ENCODE data around the gene ANKLE1.

GRCh38 chr19:17235300-17235970, 46.3 kb upstream of the ANKLE1 start:
- TF ChIP-seq, protein P1, sequence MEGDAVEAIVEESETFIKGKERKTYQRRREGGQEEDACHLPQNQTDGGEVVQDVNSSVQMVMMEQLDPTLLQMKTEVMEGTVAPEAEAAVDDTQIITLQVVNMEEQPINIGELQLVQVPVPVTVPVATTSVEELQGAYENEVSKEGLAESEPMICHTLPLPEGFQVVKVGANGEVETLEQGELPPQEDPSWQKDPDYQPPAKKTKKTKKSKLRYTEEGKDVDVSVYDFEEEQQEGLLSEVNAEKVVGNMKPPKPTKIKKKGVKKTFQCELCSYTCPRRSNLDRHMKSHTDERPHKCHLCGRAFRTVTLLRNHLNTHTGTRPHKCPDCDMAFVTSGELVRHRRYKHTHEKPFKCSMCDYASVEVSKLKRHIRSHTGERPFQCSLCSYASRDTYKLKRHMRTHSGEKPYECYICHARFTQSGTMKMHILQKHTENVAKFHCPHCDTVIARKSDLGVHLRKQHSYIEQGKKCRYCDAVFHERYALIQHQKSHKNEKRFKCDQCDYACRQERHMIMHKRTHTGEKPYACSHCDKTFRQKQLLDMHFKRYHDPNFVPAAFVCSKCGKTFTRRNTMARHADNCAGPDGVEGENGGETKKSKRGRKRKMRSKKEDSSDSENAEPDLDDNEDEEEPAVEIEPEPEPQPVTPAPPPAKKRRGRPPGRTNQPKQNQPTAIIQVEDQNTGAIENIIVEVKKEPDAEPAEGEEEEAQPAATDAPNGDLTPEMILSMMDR (IDR thresholded peaks at IDR 0.05) = no peak
- no peak for TF ChIP-seq POLR2A (IDR thresholded peaks at IDR 0.05)
